ENCODE measurements around the gene SMG7. TPM values are rescaled to one million over a fixed set of nuclear protein-coding genes. Genes with fewer than 3 reads are reported as not detected.

SMG7 gene
- total RNA-seq, 1 experiment from 2014 or later: 65.2 TPM

- peaks cover 3% of the 10 kb centered on the region; the same call in 1 of the 2 replicates for H3K27me3 ChIP-seq (ENCODE audit: control insufficient read depth, insufficient read depth, low read length)
- DNase-seq (ENCODE audit: low read depth, low spot score) (no peak), ATAC-seq (no peak)
- TF ChIP-seq SIN3A (IDR thresholded peaks at IDR 0.05; ENCODE audit: borderline replicate concordance, insufficient read depth, low read depth, low read length) (no peak), TCF7L2 (IDR thresholded peaks at IDR 0.05; ENCODE audit: low read depth, low read length) (no peak), CTCF (IDR thresholded peaks at IDR 0.05) (no peak), REST (IDR thresholded peaks at IDR 0.05; ENCODE audit: insufficient read depth in 1 of 2, low read depth in 2 of 2, low read length in 1 of 2) (no peak), POLR2AphosphoS5 (IDR thresholded peaks at IDR 0.05; ENCODE audit: low read depth, low read length) (no peak)
- CTCF ChIA-PET: no interaction called here
- H3K36me3 ChIP-seq (ENCODE audit: control insufficient read depth, insufficient read depth, low read length): no peaks in the 10 kb centered on the region
- no peaks in the 10 kb centered on the region for H3K9me3 ChIP-seq (ENCODE audit: control insufficient read depth, insufficient read depth, low read depth, low read length)
- POLR2A ChIA-PET: no interaction called here
- H3K27ac ChIP-seq (ENCODE audit: low read length): no peak overlapping the region
- intact Hi-C loops (cut with micrococcal nuclease; ENCODE audit: unreplicated experiment) (no loop called here), in situ Hi-C loops (cut with HindIII; ENCODE audit: low pct_unique_long_range_greater_than_20kb, low sequenced_read_pairs) (no loop called here)
- H3K4me1 ChIP-seq (ENCODE audit: control insufficient read depth, insufficient read depth, low read length): no peaks in the 10 kb centered on the region
- no TSS peak for BruUV-seq (replicated peaks)
- no peak overlapping the region for H3K4me3 ChIP-seq (ENCODE audit: low read depth in 2 of 2, low read length in 2 of 2)
These were observed 11.7 kb upstream of the SMG7 start for GRCh38 chr1:183460596-183460995.

DNA sequence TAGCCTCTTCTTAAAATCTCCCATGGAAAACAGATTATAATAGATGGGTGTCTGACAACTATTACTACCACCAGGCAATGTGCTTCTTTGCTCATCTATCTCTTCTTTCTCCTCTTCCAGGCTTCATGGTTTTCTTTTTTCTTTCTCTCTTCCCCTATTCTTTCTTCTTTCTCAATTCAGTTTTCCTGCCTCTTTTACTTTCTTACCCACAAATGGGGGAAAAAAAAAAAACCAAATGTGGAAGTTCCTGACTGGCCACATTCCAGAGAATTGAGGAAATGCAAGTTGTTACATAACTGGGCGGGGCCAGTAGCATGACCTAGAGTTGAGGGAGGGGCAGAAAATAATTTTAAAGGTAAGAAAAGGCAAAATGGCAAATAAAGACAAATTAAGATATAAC is 10.9 kb upstream of the SMG7 start:
- ATAC-seq (no peak), DNase-seq (ENCODE audit: low read depth, low spot score) (no peak)
- in situ Hi-C loops (cut with HindIII; ENCODE audit: low pct_unique_long_range_greater_than_20kb, low sequenced_read_pairs): no loop called here
- Histone ChIP-seq H3K27me3 (ENCODE audit: control insufficient read depth, insufficient read depth, low read length) (peaks cover 3% of the 10 kb centered on the region; the same call in 1 of the 2 replicates), H3K4me1 (ENCODE audit: control insufficient read depth, insufficient read depth, low read length) (no peaks in the 10 kb centered on the region), H3K4me3 (ENCODE audit: low read depth in 2 of 2, low read length in 2 of 2) (no peak overlapping the region), H3K9me3 (ENCODE audit: control insufficient read depth, insufficient read depth, low read depth, low read length) (no peaks in the 10 kb centered on the region), H3K36me3 (ENCODE audit: control insufficient read depth, insufficient read depth, low read length) (no peaks in the 10 kb centered on the region), H3K27ac (ENCODE audit: low read length) (no peak overlapping the region)
- no TSS peak for BruUV-seq (replicated peaks)
- intact Hi-C loops (cut with micrococcal nuclease; ENCODE audit: unreplicated experiment): no loop called here
- ChIA-PET POLR2A (no interaction called here), CTCF (no interaction called here)
- no peak for TF ChIP-seq CTCF (IDR thresholded peaks at IDR 0.05)
- TF ChIP-seq TCF7L2 (IDR thresholded peaks at IDR 0.05; ENCODE audit: low read depth, low read length): no peak
- no peak for TF ChIP-seq POLR2AphosphoS5 (IDR thresholded peaks at IDR 0.05; ENCODE audit: low read depth, low read length)
- no peak for TF ChIP-seq REST (IDR thresholded peaks at IDR 0.05; ENCODE audit: insufficient read depth in 1 of 2, low read depth in 2 of 2, low read length in 1 of 2)
- TF ChIP-seq SIN3A (IDR thresholded peaks at IDR 0.05; ENCODE audit: borderline replicate concordance, insufficient read depth, low read depth, low read length): no peak
